SH-SY5Y (cell line): Measurements from ENCODE around the gene TMEM161A.

ENCODE experiments used
- GATA2 ChIP-seq: IDR thresholded peaks from 2 replicates; pipeline ENCODE4 v1.6.1; 2011; ENCODE audit warnings: mild to moderate bottlenecking, low read depth, low read length
- GATA3 ChIP-seq: IDR thresholded peaks from 2 replicates; pipeline ENCODE4 v1.6.1; 2011; ENCODE audit warnings: low read depth, mild to moderate bottlenecking, low read length, moderate library complexity

- no peak for TF ChIP-seq GATA2
- no peak for TF ChIP-seq GATA3
Measured at GRCh38 chr19:19096641-19097627, 41.3 kb downstream of the TMEM161A start.
